Epithelial cell of proximal tubule (primary cell): ENCODE data around the gene MR1. TPM values are rescaled to one million over a fixed set of nuclear protein-coding genes. Genes with fewer than 3 reads are reported as not detected.

Source experiments
- DNase-seq: peaks from one replicate; pipeline ENCODE4 v3.0.0-alpha.2; 2011; ENCODE audit warnings: low read depth
- H3K4me3 ChIP-seq: 2 replicates; pipeline ENCODE4 v1.5.1; 2011; ENCODE audit warnings: low read depth, mild to moderate bottlenecking, low read length
- CTCF ChIP-seq: conservative IDR thresholded peaks from 2 replicates; pipeline ENCODE4 v1.5.1; 2012; ENCODE audit warnings: low read depth, mild to moderate bottlenecking, low read length
- total RNA-seq: library from RNA; depleted of rRNA; stranded (reverse); fragments of >200 nt; gene quantifications from 2 replicates; pipeline ENCODE4 v1.2.3, GENCODE V29; 2015

Gene MR1
- total RNA-seq, 1 donor from 2014 or later, result 0.29 TPM

DNA sequence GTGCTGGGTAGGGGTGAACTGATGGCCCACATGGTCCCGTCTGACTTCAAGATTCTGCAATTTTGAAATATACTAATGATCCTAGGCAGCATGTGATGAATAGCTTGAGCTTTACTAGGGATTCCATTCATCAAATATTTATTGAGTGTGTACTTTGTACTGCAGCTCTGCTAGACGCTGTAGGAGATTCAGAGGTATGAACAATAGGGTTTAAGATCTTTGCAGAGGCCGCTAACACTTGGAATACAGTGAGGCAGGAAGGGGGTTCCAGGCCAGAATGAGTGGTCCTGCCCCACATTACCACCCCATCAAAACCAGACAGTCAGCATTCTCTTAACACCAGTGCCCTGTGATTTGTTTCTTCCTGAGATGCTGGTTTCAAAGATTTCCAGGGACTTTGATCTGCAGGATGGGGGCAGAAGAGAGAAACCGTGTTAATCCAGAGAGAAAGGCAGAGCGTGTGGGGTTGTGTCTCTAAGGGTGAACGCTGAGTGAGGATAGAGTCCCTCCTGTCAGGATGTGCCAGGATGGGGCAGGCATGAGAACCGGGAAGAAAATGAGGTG, 74.6 kb downstream of the MR1 start:
- no peak for DNase-seq
- H3K4me3 ChIP-seq, result no peak overlapping the region
- no peak for TF ChIP-seq CTCF

GRCh38 chr1:181110013-181110412, 76.2 kb downstream of the MR1 start:
- no peak overlapping the region for H3K4me3 ChIP-seq
- no peak for DNase-seq
- no peak for TF ChIP-seq CTCF

Other genes starting within 250 kb of the MR1 start
- gene KIAA1614, start 121.1 kb upstream of the MR1 start, total RNA-seq, result 1.7 and 5.1 TPM in 2 replicates
- gene STX6, start 11.1 kb upstream of the MR1 start, total RNA-seq, result 13.0 and 19.7 TPM in 2 replicates
- 20.5 and 43.0 TPM in 2 replicates for gene IER5, start 54.7 kb downstream of the MR1 start, total RNA-seq